HG03060 (cell line): ENCODE data around the gene OTUB2.

Source experiments
- ATAC-seq: cut with Tn5 transposase; IDR thresholded peaks from one replicate; pipeline ENCODE4 v1.9.1; 2021; ENCODE audit warnings: low read depth, moderate number of reproducible peaks; ENCODE audit not compliant: unreplicated experiment

Gene OTUB2

DNA sequence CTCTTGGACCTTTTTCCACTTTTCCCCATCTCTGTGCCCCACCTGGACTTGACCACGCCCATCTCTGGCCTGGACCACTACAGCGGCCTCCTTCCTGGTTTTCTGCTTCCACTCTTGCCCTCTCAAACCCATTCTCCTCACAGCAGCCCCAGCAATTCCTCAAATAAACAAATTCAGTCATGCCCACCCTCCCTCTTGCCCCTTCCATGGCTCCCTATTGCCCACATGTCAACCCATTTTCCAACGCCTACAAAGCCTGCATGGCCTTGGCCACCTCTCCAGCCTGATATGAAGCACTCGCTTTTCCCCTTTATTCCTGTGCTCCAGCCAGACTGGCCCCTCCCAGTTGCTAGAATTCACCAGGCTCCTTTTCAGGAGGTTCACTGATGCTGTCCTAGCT is 5.9 kb upstream of the OTUB2 start:
- ATAC-seq, result no peak

DNA sequence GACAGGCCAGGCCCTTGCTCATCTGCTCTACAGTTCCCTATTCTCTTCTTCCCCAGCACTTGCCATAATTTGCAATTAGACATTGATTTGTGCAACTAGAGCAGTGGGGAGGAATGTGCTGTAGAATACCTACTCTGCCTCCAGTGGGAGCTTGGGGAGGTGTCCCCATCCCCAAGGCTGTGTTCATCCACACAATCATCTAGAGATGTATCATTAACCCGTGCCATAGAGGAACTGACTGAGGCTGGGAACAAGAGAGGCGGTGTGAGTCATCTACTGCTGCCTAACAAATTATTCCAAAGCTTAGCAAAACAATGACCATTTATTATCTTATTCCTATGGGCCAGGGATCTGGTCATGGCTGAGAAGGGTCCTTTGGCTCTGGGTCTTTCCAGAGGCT is 5.1 kb upstream of the OTUB2 start:
- no peak for ATAC-seq

DNA sequence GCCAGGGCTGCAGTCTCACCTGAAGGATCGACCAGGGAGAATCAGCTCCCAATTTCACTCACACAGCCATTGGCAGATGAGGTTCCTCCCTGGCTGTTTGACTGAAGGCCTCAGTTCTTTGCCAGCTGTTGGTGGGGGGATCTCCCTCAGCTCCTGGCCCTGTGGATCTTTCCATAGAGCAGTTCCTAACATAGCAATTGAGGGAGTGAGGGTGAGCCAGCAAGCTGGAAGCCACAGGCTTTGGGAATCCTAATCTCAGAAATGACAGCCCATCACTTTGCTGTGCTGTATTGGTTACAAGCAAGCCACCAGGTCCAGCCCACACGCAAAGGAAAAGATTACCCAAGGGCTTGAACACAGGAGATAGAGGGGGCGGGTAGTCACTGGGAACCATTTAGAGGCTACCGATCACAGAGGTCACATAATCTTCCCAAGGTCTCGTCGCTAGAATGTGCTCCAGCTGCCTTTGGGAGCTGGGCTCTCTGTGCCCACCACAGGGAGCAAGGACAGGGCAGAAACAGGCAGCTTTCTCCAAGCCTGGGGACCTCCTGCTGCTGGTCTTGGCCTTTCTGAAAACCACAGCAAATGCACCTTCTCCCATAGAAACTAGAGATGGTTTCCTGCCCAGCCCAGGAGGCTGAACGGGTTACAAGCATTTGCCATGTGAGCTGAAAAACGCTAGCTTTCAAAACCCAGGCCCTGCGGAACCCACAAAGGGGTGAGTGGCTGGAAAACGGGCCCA is 4.6 kb upstream of the OTUB2 start:
- ATAC-seq, result no peak

DNA sequence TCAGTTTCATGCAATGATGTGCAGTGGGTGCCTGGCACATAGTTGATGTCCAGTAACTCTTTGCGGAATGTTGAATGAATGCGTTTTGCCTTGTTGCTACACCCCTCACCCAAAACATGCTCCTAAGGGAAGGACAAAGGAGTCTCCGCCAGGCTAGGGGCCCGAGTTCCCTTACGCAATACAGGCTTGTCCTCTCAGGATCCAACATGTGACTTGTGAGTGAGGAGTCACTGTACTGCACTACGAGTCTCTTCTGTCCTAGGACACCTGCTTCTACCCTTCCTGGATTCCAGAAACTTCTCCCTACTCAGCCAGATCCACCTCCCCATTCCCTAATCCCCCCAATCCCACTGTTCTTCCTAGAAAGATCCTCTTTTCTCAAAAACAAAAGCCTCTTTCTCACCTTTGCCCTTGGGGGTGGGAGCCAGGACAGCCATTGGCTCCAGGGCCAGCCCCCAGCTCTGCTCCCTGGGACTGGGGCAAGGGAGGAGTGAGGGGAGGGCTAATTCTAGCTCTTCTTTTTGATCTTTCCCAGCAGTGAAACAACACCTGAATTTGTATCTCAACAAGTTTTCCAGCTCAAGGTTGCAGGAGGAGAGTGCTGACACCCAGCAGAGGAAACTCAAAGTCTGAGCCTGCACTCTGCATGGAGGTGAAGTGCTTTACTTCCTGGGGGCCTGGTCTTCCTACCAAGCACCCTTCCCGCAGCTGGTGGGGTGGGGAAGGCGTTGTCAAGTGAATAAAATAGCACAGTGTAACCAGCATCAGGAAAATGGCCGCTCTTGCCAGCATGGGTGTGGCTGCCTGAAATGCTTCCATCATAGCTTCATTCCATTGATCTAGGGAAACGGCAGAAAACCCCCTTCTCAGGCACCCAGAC is 3.4 kb upstream of the OTUB2 start:
- no peak for ATAC-seq

DNA sequence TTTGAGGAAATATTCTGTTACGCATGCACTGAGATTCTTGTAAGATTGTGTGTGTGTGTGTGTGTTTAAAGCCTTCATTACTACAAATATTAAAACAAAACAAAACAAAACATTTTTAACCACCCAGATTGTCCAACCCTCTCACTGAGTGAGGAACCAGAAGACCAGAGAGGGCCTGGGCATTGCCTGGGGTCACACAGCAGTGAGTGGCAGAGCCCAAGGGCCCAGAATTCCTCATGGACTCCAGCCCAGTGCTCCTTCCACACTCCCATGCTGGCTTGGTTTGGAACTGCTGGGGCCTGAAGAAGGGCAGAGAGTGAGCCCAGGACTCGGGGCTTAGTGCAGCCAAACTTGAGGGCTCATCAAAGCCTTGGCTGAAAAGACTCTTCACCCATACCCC is 1.6 kb upstream of the OTUB2 start:
- ATAC-seq, result no peak

DNA sequence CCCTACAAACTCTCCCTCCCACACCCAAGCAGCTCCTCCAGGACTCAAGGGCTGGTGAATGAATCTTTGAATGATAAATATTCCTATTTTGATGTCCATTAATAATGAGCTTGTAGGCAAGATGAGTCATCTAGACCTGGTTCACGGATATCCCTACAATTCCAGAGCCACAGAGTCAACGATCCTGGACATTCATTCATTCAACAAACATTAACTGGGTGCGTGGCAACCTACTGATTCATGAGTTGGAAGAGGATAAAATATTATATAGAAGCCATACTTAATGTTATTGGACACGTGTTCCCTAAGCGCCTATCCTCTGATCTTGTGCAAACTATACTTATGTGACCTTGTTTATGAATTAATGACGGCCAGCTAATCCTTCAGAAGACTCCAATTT is 420 bp upstream of the OTUB2 start:
- no peak for ATAC-seq

DNA sequence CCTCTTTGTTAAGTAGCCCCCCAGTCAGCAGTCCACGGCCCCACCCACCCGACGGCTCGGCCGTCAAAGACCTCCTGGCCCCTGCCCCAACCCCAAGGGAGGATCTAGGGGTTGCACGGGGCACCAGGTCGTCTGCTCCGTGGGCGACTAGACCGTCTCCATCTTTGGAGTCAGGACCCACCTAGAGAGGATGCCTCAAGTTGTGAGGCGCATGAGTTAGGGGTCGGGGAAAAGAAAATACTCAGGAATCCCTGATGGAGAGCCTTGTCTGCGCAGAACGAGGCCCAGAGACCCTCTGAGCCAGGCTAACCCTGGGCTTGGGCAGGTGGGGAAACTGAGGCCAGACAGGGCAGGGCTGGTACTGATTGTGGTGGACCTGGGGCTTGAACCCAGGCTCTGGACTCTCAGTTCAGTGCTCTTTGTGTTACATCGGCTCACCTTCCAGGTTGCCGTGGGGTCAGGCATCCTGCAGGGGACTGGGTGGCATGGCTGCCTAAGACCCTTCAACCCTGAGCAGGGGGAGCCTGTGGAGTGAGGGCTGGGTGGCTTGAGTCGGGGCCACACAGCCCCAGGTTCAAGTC is 839 bp downstream of the OTUB2 start:
- ATAC-seq, result no peak

DNA sequence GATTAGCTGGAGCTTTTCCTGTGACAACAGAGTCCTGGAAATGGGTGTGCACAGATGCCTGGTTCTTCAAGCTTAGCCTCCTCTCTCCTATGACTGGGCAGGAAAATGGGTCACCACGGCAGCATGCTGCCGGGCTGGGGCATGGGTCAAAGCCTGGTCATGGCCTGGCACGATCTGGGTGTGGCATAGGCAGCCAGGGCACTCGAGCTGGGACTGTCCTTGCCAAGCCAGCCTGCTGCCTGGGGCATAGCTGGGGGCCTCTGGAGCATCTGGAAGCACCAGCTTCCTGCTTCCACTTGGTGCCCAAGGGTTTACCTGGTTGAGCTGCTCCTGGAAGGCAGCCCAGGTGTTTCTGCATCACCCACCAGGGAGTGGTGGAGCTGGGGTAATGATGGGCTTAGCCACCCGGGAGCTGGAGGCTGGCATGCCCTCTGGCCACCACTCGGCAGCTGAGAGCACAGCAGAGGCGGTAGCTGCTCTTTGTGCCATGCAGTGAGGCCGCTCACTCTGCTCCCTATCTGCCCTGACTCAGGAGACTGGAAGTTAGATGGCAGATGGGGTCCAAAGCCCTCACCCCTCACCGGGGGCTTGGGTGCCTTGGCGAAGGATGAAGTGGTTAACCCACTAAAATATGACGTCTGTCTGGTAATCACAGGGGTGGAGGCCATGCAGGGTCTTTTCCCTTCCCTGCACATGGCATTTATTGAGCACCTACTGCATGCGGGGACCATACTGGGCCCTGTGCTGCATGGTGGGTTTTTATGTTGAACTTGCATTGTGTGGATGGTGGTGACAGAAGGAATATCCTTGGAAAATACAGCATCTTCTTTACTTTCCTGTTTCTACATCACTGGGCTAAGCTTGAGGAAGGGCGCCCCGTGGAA is 1.7 kb downstream of the OTUB2 start:
- ATAC-seq, result no peak

DNA sequence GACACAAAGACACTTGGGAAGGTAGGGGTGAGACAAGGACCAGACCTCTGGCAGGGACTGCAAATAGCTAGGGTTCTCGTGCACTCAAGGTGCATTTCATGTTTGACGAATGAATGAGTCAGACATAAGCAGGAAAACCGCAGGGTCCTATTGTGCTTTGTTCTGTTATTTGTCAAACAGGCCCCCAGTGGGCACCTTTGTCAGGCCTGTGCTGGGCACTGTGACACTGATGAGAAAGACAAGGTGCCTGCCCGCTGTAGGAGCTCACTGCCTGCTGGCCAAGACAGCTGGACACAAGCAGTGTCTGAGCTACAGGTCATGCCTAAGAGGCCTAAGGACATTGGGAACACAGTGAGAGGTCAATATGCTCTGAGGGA is 2.3 kb downstream of the OTUB2 start:
- peak; percentile 37 for ATAC-seq

DNA sequence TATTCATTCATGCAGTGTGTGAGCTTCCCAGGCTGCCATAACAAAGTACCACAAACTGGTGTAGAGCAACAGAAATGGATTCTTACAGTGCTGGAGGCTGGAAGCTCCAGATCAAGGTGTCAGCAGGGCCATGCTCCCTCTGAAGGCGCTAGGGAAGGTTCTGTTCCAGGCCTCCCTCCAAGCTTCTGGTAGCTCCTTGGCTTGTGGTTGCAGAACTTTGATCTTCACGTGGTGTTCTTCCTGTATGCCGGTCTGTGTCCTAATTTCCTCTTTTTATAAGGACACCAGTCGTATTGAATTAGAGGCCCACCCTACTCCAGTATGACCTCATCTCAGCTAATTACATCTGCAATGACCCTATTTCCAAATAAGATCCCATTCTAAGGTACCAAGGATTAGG is 3.1 kb downstream of the OTUB2 start:
- no peak for ATAC-seq

DNA sequence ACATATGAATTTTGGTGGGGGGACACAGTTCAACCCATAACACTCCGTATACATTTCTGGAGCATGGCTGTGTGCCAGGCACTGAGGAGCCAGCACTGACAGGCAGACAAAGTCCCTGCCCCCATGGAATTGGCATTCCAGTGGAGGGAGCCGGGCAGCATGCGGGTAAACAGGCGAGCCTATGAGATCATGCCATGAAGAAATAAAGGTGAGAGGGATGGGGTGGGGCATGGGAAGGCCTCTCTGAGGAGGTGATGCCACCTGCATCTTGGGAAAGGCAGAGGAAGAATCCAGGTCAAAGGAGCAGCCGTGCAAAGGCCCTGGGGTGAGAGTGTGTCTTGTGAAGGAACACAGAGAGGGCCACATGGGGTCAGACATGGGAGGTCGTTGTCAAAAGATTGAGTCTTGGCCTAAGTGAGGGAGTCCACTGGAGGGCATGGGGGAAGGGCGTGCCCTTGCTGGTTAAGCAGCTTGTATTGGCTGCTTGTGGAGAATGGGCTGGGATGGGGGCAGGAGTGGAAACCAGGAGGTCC is 3.6 kb downstream of the OTUB2 start:
- ATAC-seq, result no peak

DNA sequence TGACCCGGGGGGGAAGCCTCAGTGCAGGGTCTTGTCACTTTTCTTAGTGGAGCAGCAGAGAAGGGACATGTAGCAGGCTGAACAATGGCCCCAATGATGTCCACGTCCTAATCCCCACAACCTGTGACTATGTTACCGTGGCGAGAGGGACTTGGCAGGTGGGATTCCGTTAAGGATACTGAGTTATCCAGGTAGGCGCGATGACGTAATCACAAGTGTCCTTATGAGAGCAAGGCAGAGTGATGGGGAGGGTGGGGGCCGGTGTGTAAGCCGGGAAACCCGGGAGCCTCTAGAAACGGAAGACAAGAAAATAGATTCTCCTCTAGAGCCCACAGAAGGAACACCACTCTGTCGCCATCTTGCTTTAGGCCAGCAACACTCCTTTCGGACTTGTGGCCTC is 4.4 kb downstream of the OTUB2 start:
- no peak for ATAC-seq

DNA sequence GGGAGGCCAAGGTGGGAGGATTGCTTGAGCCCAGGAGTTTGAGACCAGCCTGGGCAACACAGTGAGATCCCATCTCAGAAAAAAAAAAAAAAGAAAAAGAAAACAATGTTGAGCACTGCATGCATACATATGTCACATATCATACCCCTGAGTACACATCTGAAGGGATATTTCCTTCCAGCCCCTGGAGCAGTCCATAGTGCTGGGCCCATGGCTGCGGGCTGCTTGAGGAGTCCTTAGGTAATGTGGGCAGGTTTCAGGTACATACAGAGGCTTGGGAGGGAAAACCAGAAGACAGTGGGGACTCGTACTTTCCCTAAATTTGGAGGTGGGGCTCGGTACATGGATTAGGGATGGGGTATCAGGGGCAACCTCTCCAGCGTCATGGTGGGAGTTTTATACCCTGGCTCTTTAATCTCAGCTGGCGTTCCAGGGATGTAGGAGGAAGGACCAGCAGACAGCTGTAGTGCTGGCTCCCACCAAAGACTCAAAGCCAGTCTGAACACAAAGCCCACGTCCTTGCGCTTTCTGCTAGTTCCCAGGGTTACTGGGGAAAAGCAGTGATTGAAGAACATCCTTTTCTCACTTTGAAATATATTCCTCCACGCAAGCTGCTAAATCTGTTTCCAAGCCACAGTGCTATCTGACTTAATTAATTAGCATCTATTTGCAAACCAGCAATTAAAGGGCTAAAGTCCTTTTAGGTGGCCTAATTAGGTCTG is 5.2 kb downstream of the OTUB2 start:
- ATAC-seq, result no peak

DNA sequence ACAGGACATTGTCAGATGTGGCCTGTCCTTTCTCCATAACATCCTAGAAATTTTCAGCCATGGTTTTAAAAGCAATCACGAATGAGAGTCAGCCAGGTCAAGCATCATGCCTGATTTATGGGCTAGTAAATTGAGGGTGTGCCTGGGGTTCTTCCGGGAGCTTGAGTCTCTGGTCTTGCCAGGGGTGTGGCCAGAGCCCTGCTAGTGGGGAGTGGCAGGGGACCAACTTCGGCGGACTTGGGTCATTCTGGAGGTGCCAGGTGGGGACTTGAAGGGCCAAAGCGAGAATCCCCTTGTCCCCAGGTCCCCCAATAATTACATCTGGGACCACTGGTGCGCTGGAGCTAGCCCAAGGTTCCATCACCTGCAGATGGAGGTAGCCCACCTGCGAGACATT is 5.7 kb downstream of the OTUB2 start:
- ATAC-seq, result no peak

DNA sequence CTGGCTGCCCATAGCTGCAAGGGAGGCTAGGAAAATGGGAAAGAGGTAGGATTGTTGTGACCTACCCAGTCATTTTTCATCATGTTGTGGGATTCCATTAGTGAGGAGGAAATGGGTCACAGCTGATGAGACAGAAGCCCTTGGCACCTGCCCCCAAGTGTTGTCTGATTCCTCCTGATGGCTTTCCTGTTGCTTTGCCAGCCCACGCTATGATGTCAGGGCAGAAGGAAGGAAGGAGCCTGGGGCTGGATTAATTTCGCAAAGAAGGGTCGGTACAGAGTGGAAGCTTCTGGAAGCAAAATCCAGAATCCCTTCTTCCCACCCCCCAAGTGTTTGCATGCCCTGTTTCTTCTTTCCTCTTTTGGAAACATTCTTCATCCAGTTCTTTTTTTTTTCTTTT is 8.7 kb downstream of the OTUB2 start:
- no peak for ATAC-seq

DNA sequence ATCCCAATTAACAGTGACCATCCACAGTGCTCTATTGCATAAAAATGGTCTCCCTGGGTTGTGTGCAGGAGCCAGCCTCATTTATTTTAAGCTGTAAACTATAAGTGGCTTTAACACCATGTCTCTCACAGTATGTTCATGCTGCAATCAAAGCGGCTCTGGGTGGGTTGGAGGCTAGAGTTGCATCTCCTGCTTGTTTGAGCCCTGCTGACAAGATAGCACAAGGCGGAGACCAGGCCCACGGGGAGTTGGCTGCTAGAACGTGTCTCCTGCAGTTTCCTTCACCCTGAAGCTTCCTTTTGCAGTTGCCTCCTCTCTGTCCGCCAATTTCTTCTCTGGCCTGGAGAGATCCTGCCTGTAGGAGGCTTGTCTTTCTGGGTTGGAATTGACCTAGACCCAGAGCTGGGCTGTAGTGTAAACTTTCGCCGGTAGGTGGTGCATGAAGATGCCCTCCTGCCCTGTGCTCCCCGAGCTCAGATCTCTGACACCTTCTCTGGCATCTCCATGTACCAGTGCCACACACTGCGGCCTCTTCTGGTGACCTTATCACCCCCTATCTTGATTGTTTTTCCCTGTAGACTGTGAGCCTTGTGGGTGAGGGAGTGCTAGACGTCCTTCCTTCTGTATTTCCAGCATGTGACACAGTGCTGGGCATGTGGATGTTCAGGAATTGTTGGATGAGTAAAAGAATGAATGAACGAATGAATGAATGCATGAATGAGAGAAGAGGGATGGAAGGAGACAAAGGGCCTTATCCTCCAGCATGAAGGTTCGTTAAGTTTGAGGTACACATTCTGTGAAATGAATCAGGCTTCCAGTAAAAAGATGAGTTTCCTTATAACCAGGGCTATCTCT is 10.4 kb downstream of the OTUB2 start:
- peak; percentile 69 for ATAC-seq

DNA sequence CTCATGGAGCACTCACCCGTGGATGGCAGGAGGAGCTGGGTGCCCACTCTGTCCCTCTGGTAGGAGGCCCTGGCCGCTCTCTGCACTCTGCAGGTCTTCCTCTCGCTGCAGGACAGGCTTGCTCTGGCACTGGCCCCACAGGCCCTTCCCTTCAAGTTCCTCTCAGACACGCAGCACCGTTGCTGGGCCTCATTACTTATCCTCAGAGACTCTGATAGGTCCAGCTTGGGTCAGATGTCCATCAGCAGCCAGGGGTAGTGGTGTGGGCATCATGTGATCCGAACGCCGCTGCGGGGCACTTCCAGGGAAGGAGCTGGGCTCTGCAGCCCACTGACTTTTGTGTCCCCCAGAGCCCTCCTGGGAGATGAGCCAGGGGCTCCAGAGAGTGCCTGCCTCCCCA is 11.8 kb downstream of the OTUB2 start:
- no peak for ATAC-seq

DNA sequence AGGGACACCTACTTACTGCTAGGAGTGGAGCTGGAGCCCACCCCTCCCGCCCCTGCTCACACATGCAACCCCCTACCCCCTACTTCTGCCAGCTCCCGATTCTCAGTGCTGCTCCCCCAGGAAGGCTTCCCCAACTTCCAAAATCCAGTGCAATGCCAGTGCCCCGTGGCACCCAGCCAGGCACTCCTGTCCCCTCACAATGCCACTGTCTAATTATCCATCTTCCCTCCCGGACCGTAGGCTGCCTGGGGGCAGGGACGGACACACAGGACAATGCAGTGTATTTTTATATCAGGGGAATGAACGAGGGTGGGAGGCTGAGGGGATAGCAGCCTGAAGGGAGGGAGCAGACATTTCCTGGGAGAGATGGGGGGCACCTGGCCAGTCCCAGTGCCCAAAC is 12.4 kb downstream of the OTUB2 start:
- ATAC-seq, result no peak
